AG08396 (cell line): Measurements from ENCODE around the gene SLC35B2.

ENCODE experiments used
- DNase-seq: peaks from one replicate; pipeline ENCODE4 v3.0.0; 2012; ENCODE audit warnings: low spot score, mixed read lengths

SLC35B2 gene

GRCh38 chr6:44221961-44222335 is 35.4 kb downstream of the SLC35B2 start:
- peak; percentile 14 for DNase-seq

GRCh38 chr6:44221291-44221960 is 35.9 kb downstream of the SLC35B2 start:
- DNase-seq: peak; percentile 88

GRCh38 chr6:44220913-44221290 is 36.4 kb downstream of the SLC35B2 start:
- DNase-seq: no peak

- no peak for DNase-seq
Observed at GRCh38 chr6:44219815-44220784, 37.2 kb downstream of the SLC35B2 start.

GRCh38 chr6:44219053-44219814 is 38.1 kb downstream of the SLC35B2 start:
- peak; percentile 74 for DNase-seq

- peak; percentile 53 for DNase-seq
Observed at GRCh38 chr6:44217332-44218143, 39.8 kb downstream of the SLC35B2 start.

- DNase-seq: peak; percentile 2
Observed at GRCh38 chr6:44216677-44217331, 40.5 kb downstream of the SLC35B2 start, which contains the start of gene MYMX. Gene MYMX (plus strand): TSS chr6:44216926. CDS start chr6:44217472, 546 bp downstream.

GRCh38 chr6:44214307-44214706 is 43.0 kb downstream of the SLC35B2 start:
- DNase-seq: no peak

GRCh38 chr6:44211284-44211683 is 46.0 kb downstream of the SLC35B2 start:
- no peak for DNase-seq

GRCh38 chr6:44207966-44208365 is 49.4 kb downstream of the SLC35B2 start:
- no peak for DNase-seq
